Activated CD4-positive, alpha-beta T cell treated with anti-CD3 and anti-CD28 coated beads, Interleukin-10, Interleukin-2, amounts not matched to agents 100 ng/mL and 50 ng/mL, durations not matched to agents 16 hours and 8 hours (primary cell): ENCODE measurements around the gene GOLGA8A.
A peak's percentile ranks its signal among the peaks of the same experiment; 100 is the strongest.
"Not testable (repeated sequence)": the region's sequence is repeated elsewhere in the genome, so short reads cannot be mapped to it uniquely, and the experiment has no call there.

Experiments
- DNase-seq: peaks from one replicate; pipeline ENCODE4 v3.0.0-alpha.2; 2020

The GOLGA8A gene

GRCh38 chr15:34437687-34438086 is at the start of gene GOLGA8A:
Gene GOLGA8A (minus strand): TSS chr15:34437808. CDS start chr15:34389691, 48,117 bp downstream.
- DNase-seq: peak; percentile 91

GRCh38 chr15:34483644-34484043 is 46.0 kb upstream of the GOLGA8A start:
- DNase-seq: peak; percentile 7

GRCh38 chr15:34481370-34481769 is 43.8 kb upstream of the GOLGA8A start:
- no peak for DNase-seq

GRCh38 chr15:34473840-34474239 is 36.2 kb upstream of the GOLGA8A start:
- no peak for DNase-seq

- no peak for DNase-seq
These were observed 35.3 kb upstream of the GOLGA8A start for GRCh38 chr15:34472947-34473346.

GRCh38 chr15:34470892-34471291 is 33.3 kb upstream of the GOLGA8A start:
- no peak for DNase-seq

- DNase-seq: peak; percentile 45
These were observed 32.5 kb upstream of the GOLGA8A start for GRCh38 chr15:34470091-34470490.

GRCh38 chr15:34461730-34462129 is 24.1 kb upstream of the GOLGA8A start:
- no peak for DNase-seq

- DNase-seq: no peak
These were observed 22.8 kb upstream of the GOLGA8A start for GRCh38 chr15:34460451-34460850.

- DNase-seq: no peak
These were observed 19.1 kb upstream of the GOLGA8A start for GRCh38 chr15:34456658-34457057.

- no peak for DNase-seq
These were observed 5.3 kb upstream of the GOLGA8A start for GRCh38 chr15:34442891-34443290.

- no peak for DNase-seq
These were observed 2.3 kb upstream of the GOLGA8A start for GRCh38 chr15:34439878-34440277.

- peak; percentile 64 for DNase-seq
These were observed 609 bp downstream of the GOLGA8A start for GRCh38 chr15:34436956-34437442.

- DNase-seq: peak; percentile 30
These were observed 1.3 kb downstream of the GOLGA8A start for GRCh38 chr15:34436126-34436955.

- no peak for DNase-seq
These were observed 1.9 kb downstream of the GOLGA8A start for GRCh38 chr15:34435658-34436057.

GRCh38 chr15:34434627-34435305 is 2.8 kb downstream of the GOLGA8A start:
- no peak for DNase-seq

GRCh38 chr15:34433956-34434626 is 3.5 kb downstream of the GOLGA8A start:
- not testable (repeated sequence) for DNase-seq

GRCh38 chr15:34430642-34431041 is 7.0 kb downstream of the GOLGA8A start:
- DNase-seq: not testable (repeated sequence)

GRCh38 chr15:34423425-34424090 is 14.1 kb downstream of the GOLGA8A start:
- not testable (repeated sequence) for DNase-seq

GRCh38 chr15:34420953-34421352 is 16.7 kb downstream of the GOLGA8A start:
- not testable (repeated sequence) for DNase-seq

- DNase-seq: not testable (repeated sequence)
These were observed 19.2 kb downstream of the GOLGA8A start for GRCh38 chr15:34418435-34418834.

GRCh38 chr15:34409511-34409910 is 28.1 kb downstream of the GOLGA8A start:
- DNase-seq: not testable (repeated sequence)

- DNase-seq: not testable (repeated sequence)
These were observed 28.6 kb downstream of the GOLGA8A start for GRCh38 chr15:34408973-34409372.
